Femur (tissue), 1 donor: ENCODE measurements around the gene PCK1.

Experiments used
- DNase-seq: peaks from one replicate; pipeline ENCODE4 v3.0.0-alpha.2; 2017

The PCK1 gene

GRCh38 chr20:57536771-57537724, 23.9 kb upstream of the PCK1 start:
- DNase-seq = no peak

- DNase-seq = no peak
Measured at GRCh38 chr20:57537822-57538221, 23.1 kb upstream of the PCK1 start.

DNA sequence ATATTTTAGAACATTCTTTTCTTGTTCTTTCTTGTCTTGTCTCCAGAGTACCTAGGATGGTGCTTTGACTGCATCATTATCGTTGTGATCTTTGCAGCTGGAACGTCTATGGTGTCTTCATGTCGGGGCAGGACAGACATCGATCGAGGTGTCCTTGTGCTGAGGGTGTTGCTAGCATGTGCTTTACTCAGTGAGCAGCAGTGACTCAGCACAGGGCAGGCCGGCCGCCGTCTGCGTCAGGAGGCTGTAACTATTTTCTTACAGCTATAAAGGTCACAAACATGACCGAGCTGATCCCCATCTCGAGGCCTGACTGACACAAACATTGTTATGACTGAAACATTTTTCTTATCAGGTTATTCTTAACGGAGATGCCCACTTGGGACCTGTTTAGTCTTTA, 21.0 kb upstream of the PCK1 start:
- DNase-seq = no peak

DNA sequence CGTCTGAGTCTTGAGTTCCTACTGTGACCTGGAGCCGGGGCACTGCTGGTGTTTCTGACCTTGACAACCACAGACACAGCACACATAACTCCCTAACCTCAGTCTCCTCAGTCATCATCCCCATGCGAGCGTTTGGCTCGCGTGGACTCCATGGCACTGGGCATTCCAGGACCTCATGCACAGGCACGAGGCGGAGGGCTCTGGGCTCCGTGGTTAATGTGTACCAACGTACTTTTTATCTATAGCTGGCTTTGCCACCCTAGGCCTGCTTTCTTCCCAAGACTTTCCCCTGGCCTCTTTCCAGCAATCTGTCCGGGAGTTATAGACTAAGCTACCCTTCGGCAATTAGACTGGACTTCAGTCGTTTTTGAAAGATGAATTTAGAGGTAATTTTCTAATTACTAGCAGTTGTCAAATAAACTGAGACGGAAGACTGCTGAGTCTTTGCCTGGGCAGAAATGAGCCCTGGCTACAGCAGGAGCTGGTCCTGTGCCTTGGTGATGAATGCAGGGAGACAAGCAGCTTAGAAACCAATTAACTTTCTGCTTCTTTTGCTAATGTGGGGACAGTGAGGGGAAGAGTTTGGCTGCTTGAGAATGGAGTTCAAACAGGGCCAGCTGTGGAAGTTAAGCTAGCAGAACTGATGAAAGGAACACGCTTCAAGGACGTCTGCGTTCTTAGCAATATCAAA, 19.9 kb upstream of the PCK1 start:
- no peak for DNase-seq

- DNase-seq = no peak
Measured at GRCh38 chr20:57543754-57544153, 17.2 kb upstream of the PCK1 start.

DNA sequence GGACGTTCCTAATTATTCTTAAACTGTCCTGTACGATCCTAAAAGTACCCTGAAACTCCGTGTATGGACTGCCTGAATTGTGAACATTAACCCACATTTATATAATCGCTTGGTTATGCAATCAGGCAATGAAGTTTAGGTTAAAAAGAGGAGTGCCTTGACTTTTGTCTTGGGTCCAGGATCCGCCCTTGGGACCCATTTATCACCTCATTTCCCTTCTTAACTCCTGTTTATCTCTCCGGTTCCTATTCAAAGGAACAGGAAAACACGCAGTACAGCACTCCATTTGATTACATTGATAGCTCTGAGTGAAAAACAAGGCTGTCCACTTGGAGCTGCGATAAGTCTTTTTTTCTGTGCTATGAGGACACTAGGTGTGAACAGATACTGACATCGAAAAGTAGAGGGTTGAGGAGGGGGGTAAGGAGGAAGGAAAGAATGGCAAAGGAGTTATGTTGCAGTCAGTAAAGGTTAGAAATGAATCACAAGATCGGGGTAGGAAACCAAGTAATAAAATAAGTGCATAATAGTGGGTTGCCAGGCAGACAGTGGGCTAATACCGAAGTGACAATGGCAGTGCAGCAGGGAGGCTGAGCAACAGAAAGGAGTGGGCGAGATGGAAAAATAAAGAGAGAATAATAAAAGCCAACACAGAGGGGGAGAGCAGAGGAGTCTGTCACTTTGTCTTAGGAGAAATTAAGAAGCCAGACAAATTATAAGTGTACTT, 15.9 kb upstream of the PCK1 start:
- no peak for DNase-seq

DNA sequence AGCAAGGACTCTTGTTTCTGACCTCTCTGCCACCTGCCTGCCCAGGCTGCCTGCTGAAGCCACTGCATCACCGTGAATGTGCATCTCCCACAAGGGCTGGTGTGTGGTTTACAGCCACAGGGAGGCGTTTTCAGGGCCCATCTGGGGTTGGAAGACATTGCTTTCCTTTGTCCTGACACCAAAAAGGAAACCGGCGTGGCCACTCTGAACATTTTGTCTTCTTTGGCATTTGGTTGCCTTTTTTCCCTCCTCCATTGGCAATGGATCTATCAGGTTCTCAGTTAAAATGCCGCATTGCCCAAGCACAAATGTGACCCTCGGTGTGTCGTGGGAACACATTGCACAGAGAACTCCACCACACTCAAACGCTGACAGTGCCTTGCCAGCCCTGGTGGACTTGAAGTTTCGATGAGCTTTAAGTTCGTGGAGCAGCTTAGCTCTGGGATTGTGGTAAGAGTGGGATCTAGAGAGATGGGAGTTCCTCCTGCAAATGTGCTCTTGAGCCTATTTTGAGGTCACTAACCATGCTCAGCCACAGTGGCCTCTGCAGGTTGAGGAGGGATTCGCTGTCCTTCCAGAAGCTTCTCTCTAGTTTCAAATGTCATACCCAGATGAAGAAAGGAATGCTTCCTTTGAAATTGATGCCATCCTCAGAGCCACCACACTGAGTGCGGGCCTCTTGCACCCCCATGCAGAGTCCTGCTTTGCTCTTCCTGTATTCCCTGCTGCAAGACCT, 14.8 kb upstream of the PCK1 start:
- DNase-seq = no peak

GRCh38 chr20:57546956-57547649, 13.8 kb upstream of the PCK1 start:
- no peak for DNase-seq

GRCh38 chr20:57548177-57549058, 12.5 kb upstream of the PCK1 start:
- DNase-seq = no peak

GRCh38 chr20:57552471-57552870, 8.4 kb upstream of the PCK1 start:
- DNase-seq = no peak

DNA sequence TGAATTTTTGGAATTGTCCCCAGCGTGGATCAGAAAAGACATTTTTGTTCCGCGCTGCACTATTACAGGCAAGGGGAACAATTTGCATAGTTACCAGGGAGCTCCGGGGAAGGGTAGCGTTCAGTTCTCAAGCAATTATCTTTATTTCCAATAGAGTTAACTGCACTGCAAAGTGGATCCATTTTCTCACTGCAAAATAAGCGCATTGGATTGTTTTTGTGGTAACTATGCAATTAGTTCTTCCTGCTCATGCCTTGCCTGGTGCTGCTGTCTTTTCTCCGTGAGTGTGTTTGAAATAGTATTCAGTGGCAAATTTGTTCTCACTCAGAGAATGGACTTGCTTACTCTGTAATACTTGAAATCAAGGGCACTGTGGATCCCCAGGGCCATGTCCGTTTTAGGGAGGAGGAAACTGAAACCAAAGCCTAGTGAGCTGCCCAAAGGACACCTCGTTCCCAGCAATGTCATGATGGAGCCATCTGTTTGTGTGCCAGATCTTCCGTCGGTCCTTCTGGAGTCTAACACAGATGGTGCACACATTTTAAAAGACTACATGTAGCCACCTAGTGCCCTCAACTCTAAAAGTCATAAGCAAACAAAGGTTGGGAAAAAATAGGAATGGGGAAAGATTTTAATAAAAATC, 7.4 kb upstream of the PCK1 start:
- DNase-seq = no peak

- DNase-seq = no peak
Measured at GRCh38 chr20:57555457-57556184, 5.3 kb upstream of the PCK1 start.

- no peak for DNase-seq
Measured at GRCh38 chr20:57556980-57557274, 4.0 kb upstream of the PCK1 start.

DNA sequence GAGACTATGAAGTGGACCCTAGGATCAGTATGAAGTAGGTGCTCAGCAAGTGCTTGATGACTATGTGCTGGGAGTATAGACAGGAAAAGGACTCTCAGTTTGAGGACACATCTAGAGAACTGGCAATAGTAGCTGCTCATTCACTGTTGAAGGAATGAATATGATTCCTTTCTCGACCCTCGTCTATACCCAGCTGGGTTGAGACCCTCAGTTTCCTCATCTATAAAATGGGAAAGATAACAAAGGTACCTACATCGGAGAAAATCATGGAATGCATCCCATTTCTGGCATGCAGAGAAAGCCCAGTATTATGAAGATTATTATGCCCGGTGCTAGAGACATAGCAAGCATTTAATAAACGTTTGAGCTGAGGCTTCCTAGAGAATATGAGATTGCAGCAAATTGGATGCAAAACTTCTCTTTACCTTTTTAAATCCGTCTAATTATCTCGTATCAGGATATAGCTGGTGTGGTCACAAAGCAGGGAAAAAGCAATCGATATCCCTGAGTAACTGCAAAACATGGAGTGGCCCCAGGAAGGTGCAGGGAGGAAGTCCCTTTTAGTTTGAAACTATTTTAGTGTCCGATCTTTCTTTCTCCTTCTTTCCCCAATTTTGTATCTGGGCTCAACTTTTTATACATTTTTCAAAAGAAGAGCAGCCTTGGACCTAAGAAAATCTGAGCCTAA, 2.8 kb upstream of the PCK1 start:
- no peak for DNase-seq

DNA sequence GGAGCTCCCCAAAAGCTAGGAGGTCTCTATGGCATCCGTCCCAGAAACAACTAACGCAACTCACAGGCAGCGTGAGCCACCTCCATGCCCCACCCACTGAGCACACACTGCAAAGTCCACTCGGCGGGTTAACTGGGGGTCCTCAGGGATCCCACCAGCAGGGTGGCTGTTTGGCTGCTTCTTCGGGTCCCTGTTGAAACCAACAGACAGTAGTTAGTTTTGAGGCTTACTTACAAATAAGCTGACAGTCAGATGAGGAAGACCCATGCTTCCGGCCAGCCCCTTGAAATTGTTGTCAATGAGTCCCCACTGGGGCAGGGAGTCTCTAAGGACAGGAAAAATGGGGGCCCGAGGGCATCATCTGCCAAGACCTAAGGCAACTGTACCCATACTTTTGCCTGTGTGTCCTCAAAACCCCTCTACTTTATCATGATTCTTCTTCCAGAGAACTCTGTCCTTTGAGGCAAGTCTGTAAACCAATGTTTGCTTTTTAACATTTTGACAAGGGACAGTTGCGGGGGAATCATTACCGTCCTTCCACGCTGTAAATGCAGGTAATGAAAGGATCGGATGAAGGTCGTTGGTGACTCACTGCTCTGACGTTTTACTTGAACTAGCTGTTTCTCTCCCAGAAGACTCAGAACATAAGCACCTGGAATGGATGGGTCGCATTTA, 2.2 kb upstream of the PCK1 start:
- DNase-seq = no peak

DNA sequence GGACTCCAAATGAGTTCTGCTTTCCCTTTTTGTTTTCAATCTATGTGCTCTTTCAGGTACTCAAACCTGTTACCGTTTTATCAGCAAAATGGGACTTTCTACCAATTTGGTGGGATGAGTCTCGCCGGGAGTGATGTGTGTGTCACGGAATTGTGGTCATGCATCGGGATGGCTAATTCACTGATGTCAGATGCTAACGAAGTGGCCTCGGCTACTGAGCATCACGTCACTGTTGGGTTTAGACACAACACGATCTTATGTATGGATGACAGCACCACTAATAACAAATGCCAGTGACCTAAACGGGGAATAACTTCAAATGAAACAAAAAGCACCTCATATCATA, 1.6 kb upstream of the PCK1 start:
- DNase-seq = no peak

GRCh38 chr20:57559658-57560553, 1.0 kb upstream of the PCK1 start:
- no peak for DNase-seq
